OCI-LY1 (cell line): Measurements from ENCODE around the gene TUBA3D.
"Not testable (repeated sequence)": the region's sequence is repeated elsewhere in the genome, so short reads cannot be mapped to it uniquely, and the experiment has no call there.

Experiments used
- H2AFZ ChIP-seq: fragments of 200-600 bp; sonication (generic), shearing (Covaris generic); 2 replicates; pipeline ENCODE4 v1.6.0; 2014; ENCODE audit warnings: antibody characterized with exemption, mild to moderate bottlenecking, low read length
- H3F3A ChIP-seq: fragments of 200-600 bp; sonication (generic), shearing (Covaris generic); 2 replicates; pipeline ENCODE4 v1.6.0; 2014; ENCODE audit warnings: mild to moderate bottlenecking, antibody characterized with exemption, low read length, moderate library complexity; ENCODE audit not compliant: insufficient read depth
- H3K27ac ChIP-seq: fragments of 200-600 bp; sonication (generic); 2 replicates; pipeline ENCODE4 v1.5.1; 2014; ENCODE audit warnings: low read length, mixed run types, mild to moderate bottlenecking, low read depth; ENCODE audit not compliant: poor library complexity, severe bottlenecking
- H3K27me3 ChIP-seq: fragments of 200-600 bp; sonication (generic); 2 replicates; pipeline ENCODE4 v1.6.0; 2014; ENCODE audit warnings: antibody characterized with exemption, mild to moderate bottlenecking, low read length, moderate library complexity; ENCODE audit not compliant: insufficient read depth
- H3K36me3 ChIP-seq: fragments of 200-600 bp; sonication (generic); 2 replicates; pipeline ENCODE4 v1.6.1; 2014; ENCODE audit warnings: mild to moderate bottlenecking, antibody characterized with exemption, low read length, moderate library complexity, mixed read lengths; ENCODE audit not compliant: insufficient read depth
- H3K4me1 ChIP-seq: fragments of 200-600 bp; sonication (generic); 2 replicates; pipeline ENCODE4 v1.5.1; 2014; ENCODE audit warnings: mild to moderate bottlenecking, low read length, moderate library complexity; ENCODE audit not compliant: insufficient read depth, severe bottlenecking
- H3K4me2 ChIP-seq: fragments of 200-600 bp; sonication (generic), shearing (Covaris generic); 2 replicates; pipeline ENCODE4 v1.6.1; 2014; ENCODE audit warnings: low read length
- H3K4me3 ChIP-seq: fragments of 200-600 bp; sonication (generic); 2 replicates; pipeline ENCODE4 v1.5.1; 2014; ENCODE audit warnings: low read length, low read depth, mild to moderate bottlenecking, mixed read lengths; ENCODE audit not compliant: poor library complexity, severe bottlenecking
- H3K79me2 ChIP-seq: fragments of 200-600 bp; shearing (Covaris generic); 2 replicates; pipeline ENCODE4 v1.6.1; 2016; ENCODE audit warnings: mixed run types, low read length, mixed read lengths; ENCODE audit not compliant: insufficient read depth
- H3K9ac ChIP-seq: fragments of 200-600 bp; sonication (generic), shearing (Covaris generic); 2 replicates; pipeline ENCODE4 v1.6.1; 2014; ENCODE audit warnings: mild to moderate bottlenecking, low read length, mixed read lengths
- H3K9me2 ChIP-seq: fragments of 200-600 bp; sonication (generic), shearing (Covaris generic); 2 replicates; pipeline ENCODE4 v1.6.1; 2014; ENCODE audit warnings: low read depth, mild to moderate bottlenecking, low read length, mixed read lengths
- H3K9me3 ChIP-seq: fragments of 200-600 bp; shearing (Covaris generic); 2 replicates; pipeline ENCODE4 v1.6.1; 2014; ENCODE audit warnings: low read length, mixed read lengths
- H4K20me1 ChIP-seq: fragments of 200-600 bp; sonication (generic), shearing (Covaris generic); 2 replicates; pipeline ENCODE4 v1.6.0; 2016; ENCODE audit warnings: mild to moderate bottlenecking, low read length; ENCODE audit not compliant: insufficient read depth
- EZH2 ChIP-seq: fragments of 200-600 bp; sonication (generic), shearing (Covaris generic); IDR thresholded peaks from 2 replicates; pipeline ENCODE4 v1.8.0; 2017; ENCODE audit warnings: borderline replicate concordance, mixed run types, mild to moderate bottlenecking, antibody characterized with exemption, low read length, moderate library complexity, mixed read lengths
- TF ChIP-seq, protein P1 (sequence below): fragments of 200-600 bp; sonication (generic), shearing (Covaris generic); IDR thresholded peaks from 2 replicates; pipeline ENCODE4 v1.5.1; 2017; ENCODE audit warnings: mild to moderate bottlenecking, antibody characterized with exemption, low read length, moderate library complexity, mixed read lengths

Gene TUBA3D

DNA sequence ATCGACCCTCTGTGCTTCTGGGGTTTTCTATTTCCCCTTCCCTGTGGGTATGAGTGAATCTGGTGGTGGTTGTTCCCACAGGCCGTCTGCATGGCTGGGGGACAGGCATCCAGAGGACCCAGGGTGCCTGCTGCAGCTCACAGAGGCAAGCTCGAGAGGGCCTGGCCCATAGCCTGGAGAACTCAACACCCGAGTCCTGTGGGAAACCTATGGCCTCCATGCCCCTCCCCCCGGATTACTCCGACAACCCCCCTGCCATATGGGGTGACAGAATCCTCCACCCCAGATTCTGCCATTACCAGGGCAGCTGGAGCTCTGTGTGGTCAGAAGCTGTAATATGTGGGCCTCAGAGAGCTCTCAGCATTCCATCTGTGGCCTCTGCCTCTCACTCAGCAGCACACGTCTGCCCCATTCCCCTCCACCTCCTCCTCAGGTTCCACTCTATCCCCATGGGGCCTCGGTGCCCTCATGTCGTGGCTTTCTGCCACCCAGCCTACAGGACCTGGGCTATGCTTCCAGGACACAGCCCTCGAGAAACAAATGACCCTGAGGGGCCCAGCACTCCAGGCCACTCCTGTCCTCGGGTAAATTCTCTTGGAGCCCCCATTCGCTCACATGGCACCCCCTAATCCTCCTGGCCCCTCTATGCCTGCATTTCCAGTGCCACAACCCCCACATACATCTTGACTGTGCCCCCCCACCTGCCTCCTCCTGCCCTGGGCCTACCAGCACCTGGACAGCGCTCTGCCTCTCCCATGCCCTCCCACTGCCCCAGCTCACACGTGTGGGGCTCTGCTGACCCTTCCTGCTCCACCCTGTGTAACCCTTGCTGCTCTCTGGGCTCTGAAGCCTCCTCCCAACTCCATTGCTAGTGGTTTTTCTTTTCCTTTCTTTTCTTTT, 12.6 kb downstream of the TUBA3D start:
- no peaks in the 10 kb centered on the region for H3K9me2 ChIP-seq
- H3K9me3 ChIP-seq = no peaks in the 10 kb centered on the region
- H3K4me3 ChIP-seq = no peak overlapping the region
- no peaks in the 10 kb centered on the region for H4K20me1 ChIP-seq
- H2AFZ ChIP-seq = no peak overlapping the region
- H3K79me2 ChIP-seq = peaks cover 5% of the 10 kb centered on the region
- no peak overlapping the region for H3K9ac ChIP-seq
- TF ChIP-seq, protein P1, sequence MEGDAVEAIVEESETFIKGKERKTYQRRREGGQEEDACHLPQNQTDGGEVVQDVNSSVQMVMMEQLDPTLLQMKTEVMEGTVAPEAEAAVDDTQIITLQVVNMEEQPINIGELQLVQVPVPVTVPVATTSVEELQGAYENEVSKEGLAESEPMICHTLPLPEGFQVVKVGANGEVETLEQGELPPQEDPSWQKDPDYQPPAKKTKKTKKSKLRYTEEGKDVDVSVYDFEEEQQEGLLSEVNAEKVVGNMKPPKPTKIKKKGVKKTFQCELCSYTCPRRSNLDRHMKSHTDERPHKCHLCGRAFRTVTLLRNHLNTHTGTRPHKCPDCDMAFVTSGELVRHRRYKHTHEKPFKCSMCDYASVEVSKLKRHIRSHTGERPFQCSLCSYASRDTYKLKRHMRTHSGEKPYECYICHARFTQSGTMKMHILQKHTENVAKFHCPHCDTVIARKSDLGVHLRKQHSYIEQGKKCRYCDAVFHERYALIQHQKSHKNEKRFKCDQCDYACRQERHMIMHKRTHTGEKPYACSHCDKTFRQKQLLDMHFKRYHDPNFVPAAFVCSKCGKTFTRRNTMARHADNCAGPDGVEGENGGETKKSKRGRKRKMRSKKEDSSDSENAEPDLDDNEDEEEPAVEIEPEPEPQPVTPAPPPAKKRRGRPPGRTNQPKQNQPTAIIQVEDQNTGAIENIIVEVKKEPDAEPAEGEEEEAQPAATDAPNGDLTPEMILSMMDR = no peak
- TF ChIP-seq EZH2 = no peak
- no peak overlapping the region for H3K4me2 ChIP-seq
- H3K27ac ChIP-seq = no peak overlapping the region
- no peaks in the 10 kb centered on the region for H3F3A ChIP-seq
- H3K27me3 ChIP-seq = no peaks in the 10 kb centered on the region
- peaks cover 15% of the 10 kb centered on the region for H3K4me1 ChIP-seq
- peaks cover 8% of the 10 kb centered on the region; the same call in 1 of the 2 replicates for H3K36me3 ChIP-seq

GRCh38 chr2:131490616-131491468, 14.9 kb downstream of the TUBA3D start:
- H3K27ac ChIP-seq = peak overlapping the region; percentile 30
- peak overlapping the region; percentile 66 for H3K4me2 ChIP-seq
- not testable (repeated sequence) for H3K36me3 ChIP-seq, H3K27me3 ChIP-seq, H4K20me1 ChIP-seq, H3F3A ChIP-seq, H3K9me2 ChIP-seq, H2AFZ ChIP-seq, H3K9me3 ChIP-seq
- peaks cover 30% of the 10 kb centered on the region for H3K4me1 ChIP-seq
- peak overlapping the region; percentile 98 for H3K9ac ChIP-seq
- peaks cover 28% of the 10 kb centered on the region for H3K79me2 ChIP-seq
- H3K4me3 ChIP-seq = peak overlapping the region; percentile 97

GRCh38 chr2:131491469-131491836, 15.5 kb downstream of the TUBA3D start:
- peak overlapping the region; percentile 66 for H3K4me2 ChIP-seq
- peak overlapping the region; percentile 98 for H3K9ac ChIP-seq
- not testable (repeated sequence) for H3K9me3 ChIP-seq, H3K36me3 ChIP-seq, H4K20me1 ChIP-seq, H3K9me2 ChIP-seq, H3K27me3 ChIP-seq, H3F3A ChIP-seq, H2AFZ ChIP-seq
- peaks cover 34% of the 10 kb centered on the region for H3K4me1 ChIP-seq
- peaks cover 34% of the 10 kb centered on the region for H3K79me2 ChIP-seq
- H3K27ac ChIP-seq = peak overlapping the region; percentile 30
- peak overlapping the region; percentile 97 for H3K4me3 ChIP-seq

DNA sequence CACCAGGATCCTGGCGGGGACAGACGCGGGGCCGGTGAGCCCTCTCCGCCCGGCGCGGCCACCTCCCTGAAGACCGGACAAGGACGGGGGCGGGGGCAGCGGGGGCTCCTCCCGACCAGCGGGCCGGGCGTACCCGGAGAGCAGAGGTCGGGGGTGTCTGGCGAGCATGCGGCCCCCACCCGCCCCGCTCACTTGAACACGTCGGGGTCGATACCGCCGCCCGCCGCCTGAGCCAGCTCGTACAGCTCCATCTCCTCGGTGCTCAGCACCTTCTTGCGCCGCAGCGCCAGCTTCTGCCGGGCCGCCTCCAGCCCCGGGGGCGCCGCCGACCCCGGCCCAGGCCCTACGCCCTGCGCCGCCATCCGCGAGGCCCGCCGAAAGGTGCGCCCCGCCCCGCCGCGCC, 16.1 kb downstream of the TUBA3D start, which contains the start of gene MZT2A:
Gene MZT2A, minus strand, starts transcription at position 383 of the 403 bp plus-strand sequence. Its CDS starts 21 bp downstream, at position 362.
- not testable (repeated sequence) for H3K9me3 ChIP-seq, H2AFZ ChIP-seq, H3F3A ChIP-seq, H3K9me2 ChIP-seq, H3K27me3 ChIP-seq, H4K20me1 ChIP-seq
- Histone ChIP-seq H3K79me2 (peaks cover 40% of the 10 kb centered on the region), H3K4me1 (peaks cover 34% of the 10 kb centered on the region), H3K27ac (peak within 1 kb of the TSS; percentile 77), H3K4me2 (peak within 1 kb of the TSS; percentile 96), H3K9ac (peak within 1 kb of the TSS; percentile 98), H3K36me3 (peaks cover 10% of the 10 kb centered on the region; the same call in 1 of the 2 replicates), H3K4me3 (peak within 1 kb of the TSS; percentile 97)
